ENCODE data around the gene PAH.

Gene PAH
- total RNA-seq, result 0 to 0.04 reads per million in 2 donors

DNA sequence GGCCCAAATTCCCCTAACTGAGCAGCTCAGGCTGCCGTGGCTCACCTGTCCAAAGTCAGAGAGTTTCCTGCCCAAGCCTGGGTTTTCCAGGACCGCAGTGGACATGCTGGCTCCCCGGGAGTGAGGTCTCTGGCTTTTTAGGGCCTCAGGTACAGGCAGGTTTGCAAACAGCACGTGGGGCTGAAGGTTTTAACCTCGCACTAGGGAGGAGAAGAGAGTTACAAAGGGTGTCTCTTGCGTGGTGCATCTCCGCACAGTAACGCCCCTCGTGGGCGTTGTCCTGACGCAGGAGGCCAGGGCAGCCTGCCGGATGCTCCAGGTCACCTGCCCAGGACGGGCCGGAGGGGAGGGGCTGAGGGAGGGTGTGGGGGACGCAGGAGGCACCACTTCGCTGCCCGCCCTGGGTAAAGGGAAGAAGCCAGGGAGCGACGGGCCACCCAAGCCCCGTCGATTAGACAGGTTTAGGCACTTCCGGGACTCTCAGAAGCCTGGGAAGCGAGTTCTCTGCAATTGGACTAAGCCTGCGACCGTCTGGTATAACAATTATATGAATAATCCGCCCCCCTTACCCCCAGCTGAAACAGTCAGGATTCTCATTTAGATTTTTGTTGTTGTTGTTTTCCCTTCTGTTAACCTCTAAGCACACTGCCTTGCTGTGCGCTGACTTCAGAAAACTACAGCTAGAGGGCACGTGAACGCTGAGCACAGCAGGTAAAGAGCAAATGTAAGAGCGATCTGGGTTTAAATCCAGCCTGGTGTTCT lies at the start of gene PAH:
Gene PAH (minus strand): TSS at position 219 of the 762 bp plus-strand sequence. CDS start 114 bp downstream, at position 105.
- DNase-seq, result no peak

DNA sequence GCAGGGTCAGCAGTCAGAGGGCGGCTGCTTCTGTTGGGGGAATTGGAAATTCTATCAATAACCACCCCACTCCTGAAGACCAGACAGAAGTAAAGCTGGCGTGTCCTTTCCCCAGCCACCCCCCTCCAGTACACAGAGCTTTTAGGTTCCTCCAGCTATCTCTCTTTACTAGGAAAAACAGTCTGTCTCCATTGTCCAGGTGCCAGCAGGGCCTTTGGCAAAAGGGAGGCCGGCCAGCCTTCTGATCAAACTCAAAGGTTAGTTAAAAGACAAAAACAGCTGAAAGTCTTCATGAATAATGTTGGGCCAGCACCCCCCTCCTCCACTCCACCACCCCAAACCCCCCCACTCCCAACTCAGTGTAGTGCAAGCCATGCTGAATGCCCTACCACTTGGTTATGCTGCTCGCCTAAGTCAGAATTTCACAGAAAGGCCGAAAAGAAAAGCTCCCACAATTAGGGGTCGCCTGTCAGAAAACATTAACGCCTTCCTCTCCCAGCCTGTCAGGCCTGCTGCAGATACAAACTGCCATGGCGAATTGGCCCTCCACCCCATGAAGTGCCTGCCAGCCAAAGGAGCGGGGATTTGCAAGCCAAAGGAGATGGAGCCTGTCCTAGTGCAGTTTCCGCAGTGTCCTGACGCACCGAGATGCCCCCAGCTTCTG lies 49.3 kb upstream of the PAH start:
- no peak for DNase-seq

DNA sequence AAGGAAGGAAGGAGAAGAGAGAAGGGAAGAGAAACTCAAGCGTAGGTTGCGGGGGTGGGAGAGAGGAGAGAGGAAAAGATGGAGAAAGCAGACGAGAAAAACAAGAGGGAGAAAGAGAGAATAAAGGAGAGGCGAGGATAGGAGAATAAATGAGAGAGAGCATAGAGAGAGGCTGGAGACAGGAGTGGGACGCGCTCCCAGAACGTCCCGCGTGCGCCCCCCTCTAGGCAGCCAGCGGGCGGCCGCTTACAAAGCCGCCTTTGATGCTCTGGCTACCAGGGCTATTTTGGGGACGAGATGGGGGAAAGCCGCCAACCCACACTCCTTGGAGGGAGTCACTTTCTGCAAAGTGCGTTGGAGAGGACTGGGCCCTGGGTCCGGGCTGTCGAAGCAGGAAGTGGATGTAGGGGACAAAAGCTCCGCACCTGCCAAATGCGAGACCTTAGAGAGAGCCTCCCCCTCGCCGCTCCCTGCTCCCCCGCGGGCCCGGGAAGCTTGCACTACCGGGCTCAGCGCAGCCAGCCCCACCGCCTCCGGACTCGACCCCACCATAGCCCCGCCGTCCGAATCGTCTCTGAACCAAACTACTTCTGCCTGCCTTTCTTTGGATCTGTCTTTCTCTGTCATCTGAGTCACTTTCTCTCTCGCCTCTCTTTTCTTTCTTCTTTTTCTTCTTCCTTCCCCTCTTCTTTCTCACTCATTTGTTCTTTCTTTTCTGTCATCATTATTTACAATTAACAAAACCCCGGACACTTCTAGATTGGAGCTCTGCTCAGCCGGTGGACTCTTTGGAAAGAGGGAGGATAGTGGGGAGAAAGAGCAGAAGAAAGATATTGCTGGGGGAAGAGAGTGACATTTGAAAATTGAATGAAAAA lies 48.5 kb upstream of the PAH start:
- DNase-seq, result no peak

DNA sequence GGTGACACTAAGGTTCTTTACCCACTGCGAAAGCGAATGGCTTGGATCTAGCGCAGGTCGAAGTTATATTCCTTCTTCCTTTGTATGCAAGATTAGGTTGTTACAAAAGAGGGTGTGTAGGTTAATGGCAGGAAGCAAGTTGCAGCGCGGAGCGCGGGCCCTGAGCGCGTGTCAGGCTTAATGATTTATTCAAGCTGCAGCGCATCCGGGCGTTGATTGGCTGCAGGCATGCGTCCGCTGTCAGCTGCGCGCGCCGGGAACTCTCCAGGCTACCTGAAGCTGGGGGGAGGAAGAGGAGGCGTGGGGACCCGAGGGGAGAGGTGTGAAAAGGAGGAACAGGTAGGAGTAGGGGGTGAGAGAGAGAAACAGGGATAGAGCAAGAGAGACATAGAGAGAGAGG lies 47.8 kb upstream of the PAH start:
- no peak for DNase-seq

DNA sequence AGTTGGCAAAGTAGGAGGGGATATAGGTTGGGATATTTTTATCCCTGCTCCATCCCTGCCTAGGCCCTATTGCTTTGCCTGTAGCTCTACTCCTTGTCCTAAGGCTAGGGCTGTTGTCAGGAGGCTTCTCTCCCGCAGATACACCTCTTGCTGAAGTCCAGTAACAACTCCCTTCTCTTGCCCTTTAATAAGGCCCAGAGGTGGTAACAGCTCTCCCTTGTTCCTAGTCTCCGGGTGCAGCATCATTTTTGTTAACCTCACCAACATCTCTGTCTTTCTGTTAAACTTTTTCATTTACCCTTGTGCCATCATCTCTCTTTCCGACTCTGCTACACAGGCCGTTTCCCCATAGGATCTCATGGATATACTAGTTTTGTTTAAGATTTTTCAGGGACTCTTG lies 46.8 kb upstream of the PAH start:
- no peak for DNase-seq

DNA sequence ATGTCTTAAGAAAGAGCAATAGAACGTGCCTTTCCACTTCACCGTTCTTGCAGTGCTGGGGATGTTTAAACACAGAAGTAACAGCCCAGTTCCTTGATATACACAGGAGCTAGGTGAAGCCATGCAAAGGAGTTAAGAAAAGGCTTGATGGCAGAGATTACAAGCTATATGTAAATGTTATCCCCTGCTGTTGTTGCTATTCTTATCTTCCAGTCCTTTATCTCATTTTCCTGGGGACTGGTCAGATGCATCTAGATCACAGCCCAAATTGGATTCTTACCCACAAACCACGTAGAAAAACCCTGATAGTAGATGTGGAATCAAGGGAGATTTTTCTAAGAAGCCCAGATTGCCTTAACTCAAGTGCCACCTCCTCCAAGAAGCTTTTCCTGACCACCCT lies 45.9 kb upstream of the PAH start:
- no peak for DNase-seq

DNA sequence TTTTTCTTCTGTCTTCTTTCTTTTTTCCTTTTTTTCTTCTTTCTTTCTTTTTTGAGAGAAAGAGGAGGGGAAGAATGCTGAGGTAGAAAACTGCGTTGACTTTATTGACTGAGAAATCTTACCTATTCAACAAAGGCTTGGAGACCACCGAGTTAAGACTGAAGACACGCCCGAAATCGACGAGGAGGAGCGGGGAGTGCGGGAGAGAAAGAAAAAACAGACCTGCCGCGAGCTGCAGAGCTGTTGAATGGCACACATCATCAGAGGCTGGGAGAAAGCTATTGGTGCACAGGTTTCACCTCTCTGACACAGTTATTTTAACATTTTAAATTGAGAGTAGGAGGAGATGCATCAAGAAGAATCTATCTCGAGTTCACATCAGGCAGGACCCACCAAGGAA lies 45.5 kb upstream of the PAH start:
- DNase-seq, result no peak

DNA sequence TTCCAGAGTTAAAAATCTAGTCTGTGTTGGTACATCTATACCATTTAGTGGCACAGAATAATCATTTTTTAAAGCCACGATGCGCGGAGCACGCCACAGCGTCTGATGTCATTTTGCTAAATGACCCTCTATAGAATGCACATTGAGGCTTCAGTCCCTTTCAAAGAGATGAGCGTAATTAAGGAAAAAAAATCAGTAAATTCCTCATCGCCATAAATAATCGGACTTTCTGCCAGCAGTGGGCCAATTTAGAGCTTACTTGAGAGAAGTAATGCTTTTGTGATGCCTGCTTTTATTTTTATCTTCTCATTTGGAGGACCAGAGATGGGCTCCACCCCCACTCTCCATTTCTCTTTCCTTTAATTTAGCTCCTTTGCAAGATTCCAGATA lies 44.4 kb upstream of the PAH start:
- DNase-seq, result no peak

DNA sequence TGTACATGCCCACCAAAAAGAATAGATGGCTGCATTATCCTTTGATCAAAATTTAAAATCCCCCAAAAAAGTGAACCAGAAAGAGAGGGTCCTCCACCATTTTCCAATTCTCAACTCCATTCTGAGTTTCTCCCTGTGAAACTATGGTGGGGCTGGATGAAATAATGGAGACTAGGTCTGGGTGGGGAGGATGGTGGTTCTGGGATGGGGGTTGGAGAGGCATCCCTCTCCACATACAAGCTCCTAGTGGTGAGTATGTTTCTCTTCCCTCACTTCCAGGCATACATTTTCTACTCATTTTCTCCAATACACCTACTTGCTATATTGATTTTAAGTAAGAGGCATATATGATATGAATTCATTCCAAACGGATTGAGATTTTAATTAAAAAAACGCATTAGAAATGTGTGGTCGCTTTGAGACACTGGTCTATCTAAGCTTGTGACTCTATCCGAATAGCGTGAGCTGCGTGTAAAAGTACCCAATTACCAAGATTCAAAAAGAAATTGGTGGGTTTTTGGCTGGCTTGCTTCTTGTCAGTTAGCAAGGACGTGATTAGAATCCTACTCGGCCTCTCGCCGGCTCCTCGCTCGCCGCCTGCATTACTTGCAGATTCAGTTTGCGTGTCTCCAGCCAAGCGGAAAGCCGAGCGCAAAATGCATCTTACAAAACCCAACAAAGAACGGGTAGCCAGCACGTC lies 43.9 kb upstream of the PAH start:
- no peak for DNase-seq

DNA sequence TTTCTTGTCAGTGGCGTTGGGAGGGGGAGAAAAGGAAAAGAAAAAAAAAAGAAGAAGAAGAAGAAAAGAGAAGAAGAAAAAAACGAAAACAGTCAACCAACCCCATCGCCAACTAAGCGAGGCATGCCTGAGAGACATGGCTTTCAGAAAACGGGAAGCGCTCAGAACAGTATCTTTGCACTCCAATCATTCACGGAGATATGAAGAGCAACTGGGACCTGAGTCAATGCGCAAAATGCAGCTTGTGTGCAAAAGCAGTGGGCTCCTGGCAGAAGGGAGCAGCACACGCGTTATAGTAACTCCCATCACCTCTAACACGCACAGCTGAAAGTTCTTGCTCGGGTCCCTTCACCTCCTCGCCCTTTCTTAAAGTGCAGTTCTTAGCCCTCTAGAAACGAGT lies 42.3 kb upstream of the PAH start:
- no peak for DNase-seq

DNA sequence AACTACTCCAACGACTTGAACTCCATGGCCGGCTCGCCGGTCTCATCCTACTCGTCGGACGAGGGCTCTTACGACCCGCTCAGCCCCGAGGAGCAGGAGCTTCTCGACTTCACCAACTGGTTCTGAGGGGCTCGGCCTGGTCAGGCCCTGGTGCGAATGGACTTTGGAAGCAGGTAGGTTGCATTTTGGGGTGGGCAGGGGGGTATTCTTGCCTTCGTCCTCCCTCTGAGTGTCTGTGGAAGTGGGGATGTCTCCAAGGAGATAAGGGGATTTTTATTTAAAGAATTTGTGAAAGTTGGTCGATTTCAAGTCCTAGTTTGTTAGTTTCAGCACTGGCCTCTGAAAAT lies 41.8 kb upstream of the PAH start:
- no peak for DNase-seq

DNA sequence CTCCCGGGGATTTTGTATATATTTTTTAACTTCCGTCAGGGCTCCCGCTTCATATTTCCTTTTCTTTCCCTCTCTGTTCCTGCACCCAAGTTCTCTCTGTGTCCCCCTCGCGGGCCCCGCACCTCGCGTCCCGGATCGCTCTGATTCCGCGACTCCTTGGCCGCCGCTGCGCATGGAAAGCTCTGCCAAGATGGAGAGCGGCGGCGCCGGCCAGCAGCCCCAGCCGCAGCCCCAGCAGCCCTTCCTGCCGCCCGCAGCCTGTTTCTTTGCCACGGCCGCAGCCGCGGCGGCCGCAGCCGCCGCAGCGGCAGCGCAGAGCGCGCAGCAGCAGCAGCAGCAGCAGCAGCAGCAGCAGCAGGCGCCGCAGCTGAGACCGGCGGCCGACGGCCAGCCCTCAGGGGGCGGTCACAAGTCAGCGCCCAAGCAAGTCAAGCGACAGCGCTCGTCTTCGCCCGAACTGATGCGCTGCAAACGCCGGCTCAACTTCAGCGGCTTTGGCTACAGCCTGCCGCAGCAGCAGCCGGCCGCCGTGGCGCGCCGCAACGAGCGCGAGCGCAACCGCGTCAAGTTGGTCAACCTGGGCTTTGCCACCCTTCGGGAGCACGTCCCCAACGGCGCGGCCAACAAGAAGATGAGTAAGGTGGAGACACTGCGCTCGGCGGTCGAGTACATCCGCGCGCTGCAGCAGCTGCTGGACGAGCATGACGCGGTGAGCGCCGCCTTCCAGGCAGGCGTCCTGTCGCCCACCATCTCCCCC lies 41.2 kb upstream of the PAH start:
- DNase-seq, result no peak

DNA sequence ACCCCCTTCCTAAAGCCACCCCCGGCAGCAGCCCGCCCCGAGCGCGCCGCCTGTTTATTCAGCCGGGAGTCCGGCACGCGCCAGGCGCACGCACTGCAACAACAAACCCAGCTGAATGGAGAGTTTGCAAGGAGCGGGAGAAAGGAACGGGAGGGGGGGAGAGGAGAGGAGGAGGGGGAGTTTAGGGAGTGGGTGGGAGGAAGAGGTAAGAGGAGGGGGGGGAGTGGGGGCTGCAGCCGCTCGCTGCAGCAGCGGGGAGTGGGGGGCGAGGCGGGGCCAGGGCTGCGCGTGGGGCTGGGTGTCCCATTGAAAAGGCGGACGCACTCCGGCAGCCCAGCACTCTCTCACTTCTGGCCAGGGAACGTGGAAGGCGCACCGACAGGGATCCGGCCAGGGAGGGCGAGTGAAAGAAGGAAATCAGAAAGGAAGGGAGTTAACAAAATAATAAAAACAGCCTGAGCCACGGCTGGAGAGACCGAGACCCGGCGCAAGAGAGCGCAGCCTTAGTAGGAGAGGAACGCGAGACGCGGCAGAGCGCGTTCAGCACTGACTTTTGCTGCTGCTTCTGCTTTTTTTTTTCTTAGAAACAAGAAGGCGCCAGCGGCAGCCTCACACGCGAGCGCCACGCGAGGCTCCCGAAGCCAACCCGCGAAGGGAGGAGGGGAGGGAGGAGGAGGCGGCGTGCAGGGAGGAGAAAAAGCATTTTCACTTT lies 40.5 kb upstream of the PAH start, which contains the start of gene ASCL1:
Gene ASCL1 (plus strand): TSS at position 336 of the 712 bp plus-strand sequence. CDS start 571 bp downstream, outside the sequence.
- no peak for DNase-seq

DNA sequence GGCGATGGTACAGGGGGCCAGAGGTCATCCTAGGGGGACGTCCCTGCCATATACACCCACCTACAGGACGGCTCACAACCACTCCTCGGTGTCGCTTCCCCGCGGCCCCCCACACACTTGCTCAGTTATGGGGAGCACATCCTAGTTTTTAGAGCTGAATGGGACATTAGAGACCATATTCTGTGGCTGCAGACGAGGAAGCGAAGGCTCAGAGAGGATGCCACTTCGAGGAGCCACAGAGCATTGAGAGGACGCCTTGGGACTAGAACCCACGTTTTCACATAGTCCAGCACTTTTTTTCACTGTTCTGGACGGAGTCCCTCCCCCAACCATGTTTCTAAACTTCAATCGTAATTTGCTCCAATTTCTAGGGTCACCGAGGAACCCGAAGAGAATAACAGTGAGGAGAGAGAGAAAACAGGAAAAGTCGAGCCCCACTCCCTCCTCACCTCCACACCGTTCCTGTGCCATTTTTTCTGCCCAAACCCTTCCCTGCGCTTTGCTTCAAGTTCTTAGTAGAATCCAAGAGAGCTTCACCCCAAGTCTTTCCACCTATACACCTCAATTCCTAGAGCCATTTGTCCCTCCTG lies 39.8 kb upstream of the PAH start:
- no peak for DNase-seq

DNA sequence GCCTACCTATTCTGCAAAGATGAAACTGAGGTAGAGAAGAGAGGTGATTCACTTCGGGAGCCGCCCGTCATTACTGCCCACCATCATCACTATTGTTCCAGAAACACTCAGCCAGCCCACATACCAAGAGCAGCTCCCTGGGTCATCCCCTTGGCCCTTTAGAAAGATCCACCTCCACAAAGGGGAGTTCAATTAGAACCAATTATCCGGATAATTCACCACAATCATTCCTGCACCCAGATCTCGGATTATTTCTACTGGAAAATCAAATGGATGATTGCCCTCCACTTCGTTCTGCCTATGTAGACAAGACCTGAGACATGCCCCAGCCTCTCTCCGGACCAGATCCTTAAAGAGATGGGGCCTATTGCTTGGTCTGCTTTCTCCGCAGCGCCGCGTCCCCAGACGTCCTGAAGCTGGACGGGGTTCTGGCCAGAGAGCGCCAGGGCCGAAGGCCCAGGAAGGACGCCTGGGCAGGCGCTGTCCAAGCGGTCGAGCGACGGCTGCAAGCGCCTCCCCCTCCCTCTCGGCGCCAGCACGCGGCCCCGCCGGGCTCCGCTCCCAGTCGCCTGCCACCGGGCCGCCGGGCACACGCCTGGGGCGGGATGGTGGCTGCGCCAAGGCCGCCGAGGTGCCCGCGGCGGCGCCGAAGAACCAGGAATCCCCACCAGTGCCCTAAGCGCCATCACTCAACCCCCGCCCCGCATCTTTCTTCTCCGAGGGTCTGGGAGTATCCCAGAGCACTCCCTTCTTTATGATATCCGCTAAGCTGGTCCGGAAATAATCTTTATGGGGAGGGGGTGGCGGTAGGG lies 39.1 kb upstream of the PAH start:
- no peak for DNase-seq

DNA sequence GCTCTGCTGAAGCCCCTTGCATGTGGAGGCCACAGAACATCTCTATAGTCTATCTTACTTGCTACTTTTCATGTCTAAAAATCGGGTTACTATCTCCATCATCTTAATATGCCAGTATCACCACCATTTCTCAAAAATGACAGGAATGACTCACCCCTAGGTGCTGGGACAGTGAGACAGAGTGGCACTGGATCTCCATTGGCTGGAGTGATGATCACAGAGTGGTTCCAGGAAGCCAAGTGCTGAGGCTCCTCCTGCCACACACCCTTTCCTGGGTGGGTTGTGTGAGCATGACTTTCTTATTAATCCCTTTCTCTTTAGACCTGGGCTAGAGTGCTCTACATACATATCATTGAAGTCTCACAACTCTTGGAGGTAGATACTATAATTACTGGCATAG lies 37.1 kb upstream of the PAH start:
- no peak for DNase-seq

DNA sequence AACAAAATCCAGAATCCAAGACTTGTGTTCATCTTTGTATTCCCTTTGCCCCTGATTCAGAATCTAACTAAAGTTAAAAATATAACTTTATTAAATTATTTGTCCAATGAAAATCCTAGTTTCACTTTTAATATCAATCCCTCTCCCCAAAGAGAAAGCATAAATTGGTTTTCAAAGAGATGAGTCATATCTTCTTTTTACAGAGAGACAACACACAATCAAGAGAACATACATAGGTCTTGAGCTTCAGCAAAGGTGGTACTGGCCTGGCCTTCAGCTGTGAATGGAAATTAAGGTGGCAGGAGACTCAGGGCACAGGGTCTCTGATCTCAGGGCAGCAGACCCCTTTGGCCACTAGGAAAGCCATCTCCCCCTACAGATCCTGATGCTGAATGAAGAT lies 36.2 kb upstream of the PAH start:
- DNase-seq, result no peak

DNA sequence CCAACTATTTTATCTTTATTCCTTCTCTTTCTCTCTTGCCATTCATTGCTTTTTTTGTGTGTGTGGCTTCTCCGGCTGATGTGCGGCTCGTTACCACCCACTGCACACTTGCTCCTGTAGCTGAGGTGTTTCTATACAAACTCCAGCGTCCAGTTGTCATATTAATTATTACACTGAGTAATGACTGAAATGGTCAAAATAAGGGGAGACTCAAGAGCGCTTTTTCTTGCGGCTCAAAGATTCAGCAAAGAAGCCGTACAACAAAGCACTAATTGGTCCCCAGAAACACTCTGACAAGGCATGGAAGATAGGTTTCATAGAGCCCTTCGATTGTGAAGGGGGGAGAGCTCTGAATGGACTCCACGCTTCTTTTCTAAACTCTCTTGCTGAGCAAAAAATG lies 34.8 kb upstream of the PAH start:
- DNase-seq, result no peak

DNA sequence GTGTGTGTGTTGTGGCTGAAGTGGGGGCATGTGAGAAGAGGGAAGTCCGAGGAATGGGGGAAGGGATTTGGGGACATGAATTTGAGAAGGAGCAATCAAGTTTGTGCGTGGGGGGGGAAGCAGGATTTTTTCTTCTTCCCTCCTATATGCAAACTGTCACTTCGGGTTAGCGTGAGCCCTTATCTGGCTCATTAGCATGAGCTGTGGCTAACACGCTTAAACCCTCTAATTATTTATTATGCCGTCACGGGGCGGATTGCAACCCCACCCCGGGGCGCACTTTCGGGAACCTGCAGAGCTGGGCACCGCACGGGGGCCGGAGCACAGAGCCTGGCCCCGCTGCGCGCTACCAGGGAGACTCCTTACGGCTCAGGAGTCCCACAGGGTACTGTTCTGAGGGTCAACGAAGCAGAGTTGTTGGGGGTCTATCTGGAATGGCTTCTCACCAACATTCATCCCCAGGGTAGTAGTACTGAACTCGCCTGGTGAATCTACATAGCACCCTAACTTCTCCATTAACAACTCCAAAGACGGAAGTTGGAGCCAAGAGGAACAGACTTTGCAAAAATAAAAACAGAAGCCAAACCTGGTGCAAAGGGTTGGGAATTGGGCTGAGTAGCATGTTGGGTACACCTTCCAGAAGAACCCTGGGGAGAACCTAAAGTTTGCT lies 34.0 kb upstream of the PAH start:
- DNase-seq, result no peak

Data from activated gamma-delta T cell (primary cell).